ENCODE data around the gene DPAGT1. TPM values are rescaled to one million over a fixed set of nuclear protein-coding genes. Genes with fewer than 3 reads are reported as not detected.
A peak's percentile ranks its signal among the peaks of the same experiment; 100 is the strongest.

The DPAGT1 gene
- total RNA-seq, 3 donors from 2014 or later: 36.9 to 48.2 (median 39.5) TPM

DNA sequence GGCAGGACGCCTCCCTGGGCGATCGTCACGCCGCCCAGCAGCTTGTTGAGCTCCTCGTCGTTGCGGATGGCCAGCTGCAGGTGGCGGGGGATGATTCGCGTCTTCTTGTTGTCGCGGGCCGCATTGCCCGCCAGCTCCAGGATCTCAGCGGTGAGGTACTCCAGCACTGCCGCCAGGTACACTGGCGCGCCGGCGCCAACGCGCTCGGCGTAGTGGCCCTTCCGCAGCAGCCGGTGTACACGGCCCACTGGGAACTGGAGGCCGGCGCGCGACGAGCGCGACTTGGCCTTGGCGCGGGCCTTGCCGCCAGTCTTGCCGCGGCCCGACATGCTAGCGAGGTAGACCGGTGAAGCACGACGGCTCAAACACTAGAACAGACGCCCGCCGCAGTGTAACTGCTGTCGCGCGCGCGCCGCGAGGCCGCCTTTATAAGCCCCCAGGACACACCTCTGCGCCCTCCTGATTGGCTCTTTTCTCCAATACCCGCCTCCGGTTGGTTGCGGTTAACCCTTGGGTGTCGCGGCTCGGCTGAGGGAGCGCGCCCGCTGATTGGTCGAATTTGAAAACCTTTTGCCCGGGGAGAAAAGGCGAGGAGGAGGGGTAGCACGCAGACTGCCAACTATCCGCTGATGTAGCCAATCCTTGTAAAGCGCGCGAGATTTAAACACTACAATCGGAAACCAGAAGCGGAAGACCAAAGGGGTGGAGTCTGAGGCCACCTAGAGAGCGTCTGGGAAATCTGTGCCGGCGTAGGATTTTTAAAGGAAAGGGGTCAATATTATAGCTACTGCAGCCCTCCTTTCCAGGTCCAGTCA, 6.4 kb downstream of the DPAGT1 start:
- peaks cover 18% of the 10 kb centered on the region for H3K4me1 ChIP-seq (ENCODE audit: low read depth)
- DNase-seq (peak; percentile 98 to 99 (median 98)), ATAC-seq (peak; percentile 92)
- intact Hi-C loops (cut with DNase I, micrococcal nuclease): no loop called here
- no peaks in the 10 kb centered on the region for H3K36me3 ChIP-seq (ENCODE audit: low read depth)
- no peaks in the 10 kb centered on the region for H3K9me3 ChIP-seq
- TF ChIP-seq, protein P1, sequence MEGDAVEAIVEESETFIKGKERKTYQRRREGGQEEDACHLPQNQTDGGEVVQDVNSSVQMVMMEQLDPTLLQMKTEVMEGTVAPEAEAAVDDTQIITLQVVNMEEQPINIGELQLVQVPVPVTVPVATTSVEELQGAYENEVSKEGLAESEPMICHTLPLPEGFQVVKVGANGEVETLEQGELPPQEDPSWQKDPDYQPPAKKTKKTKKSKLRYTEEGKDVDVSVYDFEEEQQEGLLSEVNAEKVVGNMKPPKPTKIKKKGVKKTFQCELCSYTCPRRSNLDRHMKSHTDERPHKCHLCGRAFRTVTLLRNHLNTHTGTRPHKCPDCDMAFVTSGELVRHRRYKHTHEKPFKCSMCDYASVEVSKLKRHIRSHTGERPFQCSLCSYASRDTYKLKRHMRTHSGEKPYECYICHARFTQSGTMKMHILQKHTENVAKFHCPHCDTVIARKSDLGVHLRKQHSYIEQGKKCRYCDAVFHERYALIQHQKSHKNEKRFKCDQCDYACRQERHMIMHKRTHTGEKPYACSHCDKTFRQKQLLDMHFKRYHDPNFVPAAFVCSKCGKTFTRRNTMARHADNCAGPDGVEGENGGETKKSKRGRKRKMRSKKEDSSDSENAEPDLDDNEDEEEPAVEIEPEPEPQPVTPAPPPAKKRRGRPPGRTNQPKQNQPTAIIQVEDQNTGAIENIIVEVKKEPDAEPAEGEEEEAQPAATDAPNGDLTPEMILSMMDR (IDR thresholded peaks at IDR 0.05): no peak
- H3K4me3 ChIP-seq: peak overlapping the region; percentile 73

DNA sequence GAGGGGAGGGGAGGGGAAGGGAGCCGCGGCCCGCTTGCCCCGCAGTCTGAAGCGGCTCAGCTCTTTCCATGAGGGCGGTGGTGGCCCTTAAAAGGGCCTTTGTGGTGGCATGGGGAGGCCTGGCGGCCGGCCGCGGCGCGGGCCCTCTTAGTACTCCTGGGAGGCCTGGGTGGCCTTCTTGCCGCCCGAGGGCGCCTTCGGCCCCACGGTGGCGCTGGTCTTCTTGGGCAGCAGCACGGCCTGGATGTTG, 6.9 kb downstream of the DPAGT1 start:
- DNase-seq (peak; percentile 89 to 92 (median 92)), ATAC-seq (peak; percentile 86)
- peaks cover 16% of the 10 kb centered on the region for H3K4me1 ChIP-seq (ENCODE audit: low read depth)
- intact Hi-C loops (cut with DNase I, micrococcal nuclease): no loop called here
- H3K36me3 ChIP-seq (ENCODE audit: low read depth): no peaks in the 10 kb centered on the region
- H3K4me3 ChIP-seq: peak overlapping the region; percentile 73
- H3K9me3 ChIP-seq: no peaks in the 10 kb centered on the region
- TF ChIP-seq, protein P1 (IDR thresholded peaks at IDR 0.05): peak; percentile 84

DNA sequence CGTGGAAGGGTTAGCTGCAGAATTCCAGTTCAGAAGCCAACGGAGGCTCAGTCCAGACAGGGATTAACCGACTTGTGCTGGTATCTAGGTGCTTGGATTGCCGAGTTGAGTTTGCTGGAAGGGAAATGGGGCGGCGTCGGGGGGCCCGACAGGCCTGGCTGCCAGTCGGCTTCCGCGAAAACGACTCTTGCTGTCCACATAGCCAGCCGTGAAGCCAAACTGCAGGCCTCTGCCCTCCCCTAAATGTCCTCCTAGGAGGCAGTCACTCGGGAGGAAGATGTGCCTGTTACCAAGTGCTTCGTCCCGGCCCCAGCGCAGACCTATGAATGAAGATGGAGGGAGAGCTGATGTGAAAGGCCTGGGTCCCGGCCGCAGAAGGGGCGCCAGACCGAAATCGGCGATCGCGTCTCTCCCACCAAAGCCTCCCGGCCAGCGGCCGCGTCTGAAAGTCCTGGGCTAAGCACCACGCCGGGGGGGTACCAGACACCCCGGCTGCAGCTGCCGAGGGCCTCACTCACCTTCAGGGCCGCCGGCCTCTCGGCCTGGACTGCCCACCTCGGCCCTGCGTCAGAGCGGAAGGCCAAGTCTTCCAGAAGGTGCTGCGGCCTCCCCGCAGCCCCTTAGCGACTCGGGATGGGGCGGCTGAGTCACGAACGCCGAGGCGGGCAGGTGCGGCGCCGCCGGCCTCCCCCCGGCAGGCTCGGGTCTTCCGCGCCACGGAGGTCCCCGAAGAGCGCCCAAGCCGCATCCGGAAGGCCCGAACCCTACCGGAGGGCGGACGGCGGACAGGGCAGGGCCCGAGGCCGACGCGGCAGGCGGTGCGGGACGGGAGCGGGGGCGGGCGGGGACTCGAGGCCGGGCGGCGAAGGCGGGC, 7.5 kb downstream of the DPAGT1 start:
- DNase-seq: peak in 2 of 3 donors; percentile 47 to 72
- TF ChIP-seq, protein P1 (IDR thresholded peaks at IDR 0.05): no peak
- peak; percentile 41 for ATAC-seq
- Histone ChIP-seq H3K4me1 (ENCODE audit: low read depth) (peaks cover 16% of the 10 kb centered on the region), H3K4me3 (peak overlapping the region; percentile 73), H3K36me3 (ENCODE audit: low read depth) (no peaks in the 10 kb centered on the region), H3K9me3 (no peaks in the 10 kb centered on the region)
- intact Hi-C loops (cut with DNase I, micrococcal nuclease): no loop called here

DNA sequence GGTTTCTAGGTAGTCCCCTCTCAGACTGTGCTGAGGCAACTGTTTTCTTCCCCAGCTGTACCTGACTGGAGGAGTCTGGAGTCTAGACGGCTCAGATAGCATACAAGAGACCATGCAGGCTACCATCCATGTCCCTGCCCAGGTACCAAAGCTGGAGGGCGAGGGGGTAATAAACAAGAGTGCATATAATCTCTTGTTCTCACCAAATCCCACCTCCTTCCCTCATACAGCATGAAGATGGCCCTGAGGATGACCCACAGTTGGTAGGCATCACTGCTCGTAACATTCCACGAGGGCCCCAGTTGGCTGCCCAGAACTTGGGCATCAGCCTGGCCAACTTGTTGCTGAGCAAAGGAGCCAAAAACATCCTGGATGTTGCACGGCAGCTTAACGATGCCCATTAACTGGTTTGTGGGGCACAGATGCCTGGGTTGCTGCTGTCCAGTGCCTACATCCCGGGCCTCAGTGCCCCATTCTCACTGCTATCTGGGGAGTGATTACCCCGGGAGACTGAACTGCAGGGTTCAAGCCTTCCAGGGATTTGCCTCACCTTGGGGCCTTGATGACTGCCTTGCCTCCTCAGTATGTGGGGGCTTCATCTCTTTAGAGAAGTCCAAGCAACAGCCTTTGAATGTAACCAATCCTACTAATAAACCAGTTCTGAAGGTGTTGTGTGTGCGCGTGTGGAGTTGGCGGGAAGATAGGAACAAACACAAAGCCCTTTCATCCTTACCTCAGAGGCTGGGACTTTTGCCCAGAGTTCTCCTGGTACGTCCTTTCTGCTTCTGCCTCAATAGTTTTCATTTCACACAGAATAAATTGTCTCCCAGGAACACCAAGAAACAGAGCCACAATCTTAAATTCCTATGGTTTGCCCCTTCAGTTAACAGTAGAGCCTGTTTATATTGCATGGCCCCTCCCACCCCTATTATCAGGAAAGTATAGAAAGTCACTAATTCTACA, 8.5 kb downstream of the DPAGT1 start:
- TF ChIP-seq, protein P1 (IDR thresholded peaks at IDR 0.05): no peak
- no peak overlapping the region for H3K4me3 ChIP-seq
- no peaks in the 10 kb centered on the region for H3K36me3 ChIP-seq (ENCODE audit: low read depth)
- DNase-seq (no peak), ATAC-seq (no peak)
- intact Hi-C loops (cut with DNase I, micrococcal nuclease): no loop called here
- peaks cover 16% of the 10 kb centered on the region for H3K4me1 ChIP-seq (ENCODE audit: low read depth)
- H3K9me3 ChIP-seq: no peaks in the 10 kb centered on the region
